ENCODE results near the gene ZSWIM1. TPM values are rescaled to one million over a fixed set of nuclear protein-coding genes. Genes with fewer than 3 reads are reported as not detected.

The ZSWIM1 gene
- total and polyA plus RNA-seq, 2 of the 4 experiments (the other 2 are of a cell fraction) = 4.2 to 10.0 TPM

DNA sequence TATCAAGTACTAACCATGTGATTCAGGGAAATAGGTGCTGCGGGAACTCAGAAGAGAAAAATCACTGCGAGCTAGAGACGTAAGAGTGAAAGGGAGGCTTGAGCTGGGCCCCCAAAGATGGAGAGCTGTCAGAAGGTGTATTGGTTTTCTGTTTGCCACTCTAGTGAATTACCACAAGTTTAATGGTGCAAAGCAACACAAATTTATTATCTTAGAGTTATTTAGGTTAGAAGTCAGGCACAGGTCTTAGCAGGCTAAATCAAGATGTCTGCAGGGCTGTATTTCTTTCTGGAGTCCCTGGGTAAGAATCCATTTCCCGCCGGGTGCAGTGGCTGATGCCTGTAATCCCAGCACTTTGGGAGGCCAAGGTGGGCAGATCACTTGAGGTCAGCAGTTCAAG is 21.1 kb upstream of the ZSWIM1 start:
- peaks cover 6% of the 10 kb centered on the region; the same call in 1 of the 2 replicates for H3K4me1 ChIP-seq (ENCODE audit: control insufficient read depth, insufficient read depth, low read length)
- H3K4me3 ChIP-seq (ENCODE audit: insufficient read depth, low read depth, low read length) = no peak overlapping the region
- H2BK15ac ChIP-seq (ENCODE audit: low read depth, low read length) = no peak overlapping the region
- H4K91ac ChIP-seq (ENCODE audit: insufficient read depth, low read depth, low read length) = no peak overlapping the region
- H3K9me3 ChIP-seq (ENCODE audit: control insufficient read depth, insufficient read depth, low read length) = no peaks in the 10 kb centered on the region
- no peak overlapping the region for H2BK120ac ChIP-seq (ENCODE audit: low read depth, low read length)
- H2BK20ac ChIP-seq (ENCODE audit: low read depth, low read length) = no peak overlapping the region
- no peak overlapping the region for H3K14ac ChIP-seq (replicated peaks; ENCODE audit: low read depth, low read length)
- no peak overlapping the region for H2BK5ac ChIP-seq (ENCODE audit: low read depth, low read length, poor library complexity, severe bottlenecking)
- no peak overlapping the region for H3K18ac ChIP-seq (ENCODE audit: low read depth, low read length)
- 100% methylated on average over 1 of the region's 5 CpGs; no CpG with 5 or more reads in 1 of the 2 experiments for WGBS, 2 experiments (ENCODE audit: extremely low coverage in 2 of 2, insufficient read length in 1 of 2)
- no peaks in the 10 kb centered on the region for H4K20me1 ChIP-seq (ENCODE audit: insufficient read depth, low read length)
- H2AFZ ChIP-seq (replicated peaks; ENCODE audit: low read length, poor library complexity) = no peak overlapping the region
- H3K9ac ChIP-seq (ENCODE audit: low read depth, low read length) = no peak overlapping the region
- H3K23ac ChIP-seq (ENCODE audit: low read depth, low read length) = no peak overlapping the region
- H4K5ac ChIP-seq (ENCODE audit: low read depth, low read length) = no peak overlapping the region
- dilution Hi-C loops (cut with HindIII; ENCODE audit: low sequenced_read_pairs, unreplicated experiment) = no loop called here
- H3K4me2 ChIP-seq (ENCODE audit: low read depth, low read length) = no peak overlapping the region
- CTCF ChIA-PET = interaction anchor here (0.6 kb wide), 1 partner anchor 20 kb away, joined by 3 read pairs; no protein-coding TSS in a partner anchor
- intact Hi-C loops (cut with micrococcal nuclease) = loop anchor here (2.0 kb wide), 1 partner anchor 75 kb away; no protein-coding TSS in a partner anchor
- H4K8ac ChIP-seq (ENCODE audit: low read depth in 2 of 2, low read length in 2 of 2) = no peak overlapping the region
- peaks cover 26 to 52% of the 10 kb centered on the region in 2 experiments for H3K79me1 ChIP-seq (ENCODE audit: low read depth in 1 of 2, low read length in 2 of 2)
- H3K27ac ChIP-seq (ENCODE audit: insufficient read depth, low read length) = no peak overlapping the region
- peaks cover under 1% of the 10 kb centered on the region; the same call in 1 of the 2 replicates for H3K36me3 ChIP-seq (ENCODE audit: control insufficient read depth, insufficient read depth, low read length)
- ATAC-seq (ENCODE audit: low read depth) = no peak
- no peak overlapping the region for H2AK9ac ChIP-seq (replicated peaks; ENCODE audit: low read depth, low read length, poor library complexity)
- in situ Hi-C loops (cut with MboI; ENCODE audit: low sequenced_read_pairs) = no loop called here
- H3K4ac ChIP-seq (ENCODE audit: low read depth, low read length) = no peak overlapping the region
- no peak for DNase-seq
- no peak overlapping the region for H2AK5ac ChIP-seq (ENCODE audit: low read depth, low read length)
- POLR2A ChIA-PET (ENCODE audit: unreplicated experiment) = no interaction called here
- H3K56ac ChIP-seq (ENCODE audit: extremely low read depth, insufficient read depth, low read length) = no peak overlapping the region
- H3K27me3 ChIP-seq (ENCODE audit: control insufficient read depth, insufficient read depth, low read length) = no peaks in the 10 kb centered on the region
- peaks cover 8% of the 10 kb centered on the region for H3K9me1 ChIP-seq (ENCODE audit: insufficient read depth, low read length)
- no TSS peak for BruUV-seq (replicated peaks)
- TF ChIP-seq NFE2L2 (IDR thresholded peaks at IDR 0.05; ENCODE audit: low read depth, low read length) (no peak), MAFK (IDR thresholded peaks at IDR 0.05; ENCODE audit: low read depth, low read length) (no peak), CHD1 (IDR thresholded peaks at IDR 0.05; ENCODE audit: low read depth, low read length) (no peak), RCOR1 (IDR thresholded peaks at IDR 0.05; ENCODE audit: insufficient replicate concordance, low read length) (no peak), POLR2A (IDR thresholded peaks at IDR 0.05; ENCODE audit: low read depth, low read length) (no peak), CEBPB (IDR thresholded peaks at IDR 0.05; ENCODE audit: low read depth, low read length) (no peak), BHLHE40 (IDR thresholded peaks at IDR 0.05; ENCODE audit: low read depth, low read length) (no peak), FOS (IDR thresholded peaks at IDR 0.05; ENCODE audit: low read depth, low read length) (no peak), RAD21 (IDR thresholded peaks at IDR 0.05; ENCODE audit: low read length) (no peak), RFX5 (IDR thresholded peaks at IDR 0.05; ENCODE audit: low read depth, low read length) (no peak), MAZ (IDR thresholded peaks at IDR 0.05; ENCODE audit: borderline replicate concordance, low read depth, low read length) (no peak), MXI1 (IDR thresholded peaks at IDR 0.05; ENCODE audit: borderline replicate concordance, low read depth, low read length) (no peak), SMC3 (IDR thresholded peaks at IDR 0.05; ENCODE audit: low read depth, low read length) (no peak)
- TF ChIP-seq, protein P1, sequence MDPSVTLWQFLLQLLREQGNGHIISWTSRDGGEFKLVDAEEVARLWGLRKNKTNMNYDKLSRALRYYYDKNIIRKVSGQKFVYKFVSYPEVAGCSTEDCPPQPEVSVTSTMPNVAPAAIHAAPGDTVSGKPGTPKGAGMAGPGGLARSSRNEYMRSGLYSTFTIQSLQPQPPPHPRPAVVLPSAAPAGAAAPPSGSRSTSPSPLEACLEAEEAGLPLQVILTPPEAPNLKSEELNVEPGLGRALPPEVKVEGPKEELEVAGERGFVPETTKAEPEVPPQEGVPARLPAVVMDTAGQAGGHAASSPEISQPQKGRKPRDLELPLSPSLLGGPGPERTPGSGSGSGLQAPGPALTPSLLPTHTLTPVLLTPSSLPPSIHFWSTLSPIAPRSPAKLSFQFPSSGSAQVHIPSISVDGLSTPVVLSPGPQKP (IDR thresholded peaks at IDR 0.05; ENCODE audit: borderline replicate concordance, low read depth, low read length) = no peak
- TF ChIP-seq, protein P2, sequence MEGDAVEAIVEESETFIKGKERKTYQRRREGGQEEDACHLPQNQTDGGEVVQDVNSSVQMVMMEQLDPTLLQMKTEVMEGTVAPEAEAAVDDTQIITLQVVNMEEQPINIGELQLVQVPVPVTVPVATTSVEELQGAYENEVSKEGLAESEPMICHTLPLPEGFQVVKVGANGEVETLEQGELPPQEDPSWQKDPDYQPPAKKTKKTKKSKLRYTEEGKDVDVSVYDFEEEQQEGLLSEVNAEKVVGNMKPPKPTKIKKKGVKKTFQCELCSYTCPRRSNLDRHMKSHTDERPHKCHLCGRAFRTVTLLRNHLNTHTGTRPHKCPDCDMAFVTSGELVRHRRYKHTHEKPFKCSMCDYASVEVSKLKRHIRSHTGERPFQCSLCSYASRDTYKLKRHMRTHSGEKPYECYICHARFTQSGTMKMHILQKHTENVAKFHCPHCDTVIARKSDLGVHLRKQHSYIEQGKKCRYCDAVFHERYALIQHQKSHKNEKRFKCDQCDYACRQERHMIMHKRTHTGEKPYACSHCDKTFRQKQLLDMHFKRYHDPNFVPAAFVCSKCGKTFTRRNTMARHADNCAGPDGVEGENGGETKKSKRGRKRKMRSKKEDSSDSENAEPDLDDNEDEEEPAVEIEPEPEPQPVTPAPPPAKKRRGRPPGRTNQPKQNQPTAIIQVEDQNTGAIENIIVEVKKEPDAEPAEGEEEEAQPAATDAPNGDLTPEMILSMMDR (conservative IDR thresholded peaks at IDR 0.05; ENCODE audit: low read depth, low read length) = no peak
- TF ChIP-seq, protein P3, sequence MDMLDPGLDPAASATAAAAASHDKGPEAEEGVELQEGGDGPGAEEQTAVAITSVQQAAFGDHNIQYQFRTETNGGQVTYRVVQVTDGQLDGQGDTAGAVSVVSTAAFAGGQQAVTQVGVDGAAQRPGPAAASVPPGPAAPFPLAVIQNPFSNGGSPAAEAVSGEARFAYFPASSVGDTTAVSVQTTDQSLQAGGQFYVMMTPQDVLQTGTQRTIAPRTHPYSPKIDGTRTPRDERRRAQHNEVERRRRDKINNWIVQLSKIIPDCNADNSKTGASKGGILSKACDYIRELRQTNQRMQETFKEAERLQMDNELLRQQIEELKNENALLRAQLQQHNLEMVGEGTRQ (IDR thresholded peaks at IDR 0.05; ENCODE audit: low read depth, low read length) = no peak
